Hepatocyte (in vitro differentiated cells): ENCODE measurements around the gene CCDC137. TPM values are rescaled to one million over a fixed set of nuclear protein-coding genes. Genes with fewer than 3 reads are reported as not detected.

Experiments used
- DNase-seq: peaks from one replicate; pipeline ENCODE4 v3.0.0-alpha.2; 2016; ENCODE audit warnings: low spot score
- H2AFZ ChIP-seq: fragments of 200-600 bp; sonication (generic); 2 replicates; pipeline ENCODE4 v1.6.0; 2016; ENCODE audit warnings: antibody characterized with exemption, mild to moderate bottlenecking
- H3K27ac ChIP-seq: fragments of 200-600 bp; sonication (generic); 2 replicates; pipeline ENCODE4 v1.5.1; 2016; ENCODE audit warnings: mild to moderate bottlenecking
- H3K27me3 ChIP-seq: fragments of 200-600 bp; sonication (generic); 2 replicates; pipeline ENCODE4 v1.6.1; 2016
- H3K36me3 ChIP-seq: fragments of 200-600 bp; sonication (generic); replicated peaks from 2 replicates; pipeline ENCODE4 v1.5.1; 2016; ENCODE audit warnings: low read depth; ENCODE audit not compliant: insufficient read depth
- H3K4me1 ChIP-seq: fragments of 200-600 bp; sonication (generic); 2 replicates; pipeline ENCODE4 v1.5.1; 2016; ENCODE audit warnings: mild to moderate bottlenecking, moderate library complexity; ENCODE audit not compliant: insufficient read depth
- H3K4me2 ChIP-seq: fragments of 200-600 bp; sonication (generic); 2 replicates; pipeline ENCODE4 v1.6.0; 2016
- H3K4me3 ChIP-seq: fragments of 200-600 bp; sonication (generic); 2 replicates; pipeline ENCODE4 v1.5.1; 2016; ENCODE audit warnings: mild to moderate bottlenecking
- H3K79me2 ChIP-seq: fragments of 200-600 bp; sonication (generic); 2 replicates; pipeline ENCODE4 v1.6.0; 2017; ENCODE audit warnings: mild to moderate bottlenecking
- H3K9me2 ChIP-seq: fragments of 200-600 bp; sonication (generic); replicated peaks from 2 replicates; pipeline ENCODE4 v1.6.0; 2017; ENCODE audit warnings: mild to moderate bottlenecking; ENCODE audit not compliant: insufficient read depth
- H3K9me3 ChIP-seq: fragments of 200-600 bp; sonication (generic); 2 replicates; pipeline ENCODE4 v1.5.1; 2016; ENCODE audit warnings: low read depth, mild to moderate bottlenecking
- H4K20me1 ChIP-seq: fragments of 200-600 bp; sonication (generic); 2 replicates; pipeline ENCODE4 v1.6.0; 2016; ENCODE audit warnings: mild to moderate bottlenecking; ENCODE audit not compliant: insufficient read depth, poor library complexity, severe bottlenecking
- CTCF ChIP-seq: fragments of 200-600 bp; sonication (generic); IDR thresholded peaks from 2 replicates; pipeline ENCODE4 v1.5.1; 2016; ENCODE audit warnings: antibody characterized with exemption, mild to moderate bottlenecking; ENCODE audit not compliant: poor library complexity
- EZH2 ChIP-seq: fragments of 200-600 bp; sonication (generic); IDR thresholded peaks from 2 replicates; pipeline ENCODE4 v1.6.1; 2016; ENCODE audit warnings: antibody characterized with exemption, mild to moderate bottlenecking, borderline replicate concordance
- EZH2phosphoT487 ChIP-seq: fragments of 200-600 bp; sonication (generic); IDR thresholded peaks from one replicate; pipeline ENCODE4 v1.6.1; 2018; ENCODE audit warnings: antibody characterized with exemption, mild to moderate bottlenecking, low read depth, moderate library complexity; ENCODE audit not compliant: unreplicated experiment, severe bottlenecking
- WGBS: methylation state at CpG from one replicate; pipeline ENCODE4 v1.1.6; 2016; ENCODE audit warnings: low lambda C conversion rate; ENCODE audit errors: missing lambda C conversion rate; 5-methylcytosine and 5-hydroxymethylcytosine counted together
- polyA plus RNA-seq: library from polyadenylated mRNA; unstranded; fragments of >200 nt; fragmentation: Nextera tagmentation; extraction: Ambion mirVana; gene quantifications from 2 replicates; pipeline ENCODE4 v1.2.1, GENCODE V29; 2016
- total RNA-seq: library from RNA; depleted of rRNA; stranded (reverse); fragments of >200 nt; gene quantifications from 2 replicates; pipeline ENCODE4 v1.2.3, GENCODE V29; 2014

Gene CCDC137
- total and polyA plus RNA-seq, 2 experiments from 2014 or later, result 8.3 to 20.5 TPM

DNA sequence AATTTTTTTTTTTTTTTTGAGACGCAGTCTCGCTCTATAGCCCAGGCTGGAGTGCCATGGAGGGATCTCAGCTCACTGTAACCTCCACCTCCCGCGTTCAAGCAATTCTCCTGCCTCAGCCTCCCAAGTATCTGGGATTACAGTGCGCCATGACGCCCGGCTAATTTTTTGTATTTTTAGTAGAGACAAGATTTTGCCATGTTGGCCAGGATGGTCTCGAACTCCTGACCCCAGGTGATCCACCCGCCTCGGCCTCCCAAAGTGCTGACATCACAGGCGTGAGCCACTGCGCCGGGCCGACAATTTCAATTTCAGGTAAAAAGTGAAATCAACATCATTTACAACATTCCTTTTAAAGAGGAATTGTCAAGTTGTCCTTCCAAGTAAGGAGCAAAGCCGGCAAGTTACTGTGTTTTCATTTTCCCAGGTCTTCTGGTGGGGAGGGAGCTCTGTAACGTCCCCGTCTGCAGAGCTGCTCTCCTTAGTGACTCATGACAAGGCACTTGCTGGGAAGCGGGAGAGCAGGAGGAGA, 30.5 kb upstream of the CCDC137 start:
- no peaks in the 10 kb centered on the region for H3K27me3 ChIP-seq
- H3K36me3 ChIP-seq, result no peaks in the 10 kb centered on the region
- TF ChIP-seq EZH2, result no peak
- no peak for TF ChIP-seq EZH2phosphoT487
- TF ChIP-seq CTCF, result no peak
- H3K79me2 ChIP-seq, result peaks cover 55% of the 10 kb centered on the region
- H3K4me3 ChIP-seq, result peak overlapping the region; percentile 56
- no peak for DNase-seq
- peaks cover 22% of the 10 kb centered on the region for H3K4me1 ChIP-seq
- no peak overlapping the region for H2AFZ ChIP-seq
- H4K20me1 ChIP-seq, result peaks cover 41% of the 10 kb centered on the region
- H3K9me2 ChIP-seq, result no peaks in the 10 kb centered on the region
- peak overlapping the region; percentile 97 for H3K27ac ChIP-seq
- no peaks in the 10 kb centered on the region for H3K9me3 ChIP-seq
- WGBS, result 41% methylated on average over 18 of the region's 18 CpGs
- H3K4me2 ChIP-seq, result peak overlapping the region; percentile 81

DNA sequence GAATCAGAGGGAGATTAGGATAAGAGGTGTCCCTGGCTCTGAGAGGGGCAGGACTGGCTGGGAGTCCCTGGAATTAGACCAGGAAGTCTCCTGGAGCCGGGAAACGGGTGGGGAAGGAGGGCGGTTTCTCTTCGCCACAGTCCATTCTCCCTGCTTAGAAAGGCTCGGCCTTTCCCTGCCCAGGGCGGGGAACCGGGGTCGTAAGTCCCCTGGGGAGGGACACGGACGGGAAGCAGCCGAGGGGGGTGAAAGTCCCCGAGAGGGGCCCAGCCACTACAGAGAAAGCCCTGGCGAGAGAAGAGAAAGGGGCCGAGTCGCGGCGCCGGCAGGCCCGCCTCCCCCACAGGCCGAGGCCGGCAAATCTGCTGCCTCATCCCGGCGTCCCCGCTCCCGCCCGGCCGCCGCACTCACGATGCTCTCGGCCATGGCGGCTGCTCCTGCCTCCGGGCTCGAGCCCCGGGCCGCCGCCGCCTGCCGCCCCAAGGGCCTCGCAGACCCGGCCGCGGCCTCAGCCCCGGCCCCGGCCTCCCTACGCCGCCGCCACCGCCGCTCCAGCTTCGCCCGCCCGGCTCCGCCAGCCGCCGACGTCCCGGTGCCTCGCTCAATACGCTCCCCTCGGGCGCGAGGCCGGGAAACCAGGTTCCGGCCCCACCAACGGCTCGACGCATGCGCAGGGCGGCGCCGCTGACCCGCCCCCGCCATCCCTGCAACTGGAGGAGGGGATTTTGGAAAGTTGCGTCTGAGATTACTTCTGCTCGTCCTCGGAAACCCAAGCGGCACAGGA, 29.8 kb upstream of the CCDC137 start, which contains the start of the genes NPLOC4 and TSPAN10:
TSS of gene NPLOC4 (minus strand) at position 608 of the 784 bp plus-strand sequence. CDS start at position 426, 182 bp downstream.
TSS of gene TSPAN10 (plus strand) at position 692 of the 784 bp plus-strand sequence. CDS start 5,217 bp downstream, outside the sequence.
- no peaks in the 10 kb centered on the region for H3K9me3 ChIP-seq
- no peak for TF ChIP-seq EZH2phosphoT487
- no peak for TF ChIP-seq CTCF
- TF ChIP-seq EZH2, result no peak

GRCh38 chr17:81638683-81639082, 27.9 kb upstream of the CCDC137 start:
- Histone ChIP-seq H2AFZ (no peak overlapping the region), H3K27ac (no peak overlapping the region), H3K27me3 (no peaks in the 10 kb centered on the region), H3K79me2 (peaks cover 29% of the 10 kb centered on the region), H3K36me3 (no peaks in the 10 kb centered on the region), H4K20me1 (peaks cover 21% of the 10 kb centered on the region), H3K9me3 (no peaks in the 10 kb centered on the region), H3K9me2 (no peaks in the 10 kb centered on the region), H3K4me3 (no peak overlapping the region), H3K4me1 (peaks cover 22% of the 10 kb centered on the region), H3K4me2 (no peak overlapping the region)
- no peak for DNase-seq
- 86% methylated on average over 4 of the region's 4 CpGs for WGBS
- TF ChIP-seq EZH2 (no peak), EZH2phosphoT487 (no peak), CTCF (no peak)

More for the DNA sequence above, 29.8 kb upstream of the CCDC137 start, which contains the start of the genes NPLOC4 and TSPAN10:
- Histone ChIP-seq H3K36me3 (no peaks in the 10 kb centered on the region), H3K4me2 (peak within 1 kb of the TSS; percentile 85), H3K9me2 (no peaks in the 10 kb centered on the region), H3K4me3 (peak within 1 kb of the TSS; percentile 56), H2AFZ (peak within 1 kb of the TSS; percentile 97), H4K20me1 (peaks cover 40% of the 10 kb centered on the region), H3K79me2 (peaks cover 49% of the 10 kb centered on the region), H3K4me1 (peaks cover 22% of the 10 kb centered on the region), H3K27ac (peak within 1 kb of the TSS; percentile 97), H3K27me3 (no peaks in the 10 kb centered on the region)
- under 1% methylated on average over 50 of the region's 77 CpGs for WGBS
- peak; percentile 95 for DNase-seq
